IPS-18c (cell line): ENCODE data around the gene RADIL.
A peak's percentile ranks its signal among the peaks of the same experiment; 100 is the strongest.

Experiments used
- H3K4me3 ChIP-seq: 2 replicates; pipeline ENCODE4 v1.7.0; 2013; ENCODE audit warnings: low read depth, mild to moderate bottlenecking, low read length, moderate library complexity; ENCODE audit not compliant: insufficient read depth
- H3K9me3 ChIP-seq: one replicate; pipeline ENCODE4 v1.6.1; 2013; ENCODE audit warnings: mild to moderate bottlenecking, low read length, moderate library complexity; ENCODE audit not compliant: control insufficient read depth, insufficient read depth

Gene RADIL

DNA sequence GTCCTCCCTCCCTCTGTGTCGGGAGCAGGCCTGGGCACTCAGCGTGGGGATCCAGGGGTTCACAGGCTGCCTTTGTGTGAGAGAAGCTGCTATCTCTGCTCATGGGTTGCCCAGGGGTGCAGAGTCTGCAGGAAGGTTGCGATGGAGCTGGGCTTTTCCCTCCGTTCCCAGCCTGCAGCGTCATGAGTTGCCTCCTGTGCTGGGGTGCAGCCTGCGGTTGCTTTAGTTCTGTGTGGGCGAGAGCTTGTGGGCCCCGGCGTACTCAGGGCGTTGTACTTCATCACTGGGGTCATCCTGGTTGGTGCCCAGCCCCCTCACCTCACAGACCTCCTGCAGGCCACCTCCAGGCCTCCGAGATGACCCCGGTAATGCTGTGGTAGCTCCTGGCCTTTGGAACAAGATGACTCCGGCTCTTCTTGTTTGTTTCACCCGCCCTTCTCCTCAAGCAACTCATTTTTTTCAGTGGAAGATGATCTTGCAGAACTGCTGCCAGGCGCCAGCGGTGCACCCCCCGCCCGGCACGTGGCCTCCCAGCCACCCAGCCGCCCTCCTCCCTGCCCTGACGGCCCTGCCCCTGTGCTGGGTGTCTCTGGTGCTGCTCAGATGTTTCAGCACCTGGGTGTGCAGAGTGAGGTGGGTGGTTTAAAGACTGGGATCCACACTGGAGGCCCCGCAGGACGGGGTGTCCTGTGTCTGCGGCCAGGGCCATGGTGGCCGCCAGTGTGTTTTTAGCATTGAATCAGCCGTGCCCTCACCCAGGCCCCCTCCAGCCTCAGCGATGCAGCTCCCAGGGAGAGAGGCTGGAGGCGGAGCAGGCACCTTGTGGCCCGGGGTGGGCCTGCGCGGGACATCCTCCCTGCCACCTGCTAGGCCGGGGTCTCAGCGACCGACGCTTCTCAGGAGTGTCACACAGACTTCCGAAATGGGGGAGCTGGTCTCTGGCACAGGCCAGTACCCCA, 100.9 kb downstream of the RADIL start:
- H3K9me3 ChIP-seq: no peaks in the 10 kb centered on the region
- no peak overlapping the region for H3K4me3 ChIP-seq

DNA sequence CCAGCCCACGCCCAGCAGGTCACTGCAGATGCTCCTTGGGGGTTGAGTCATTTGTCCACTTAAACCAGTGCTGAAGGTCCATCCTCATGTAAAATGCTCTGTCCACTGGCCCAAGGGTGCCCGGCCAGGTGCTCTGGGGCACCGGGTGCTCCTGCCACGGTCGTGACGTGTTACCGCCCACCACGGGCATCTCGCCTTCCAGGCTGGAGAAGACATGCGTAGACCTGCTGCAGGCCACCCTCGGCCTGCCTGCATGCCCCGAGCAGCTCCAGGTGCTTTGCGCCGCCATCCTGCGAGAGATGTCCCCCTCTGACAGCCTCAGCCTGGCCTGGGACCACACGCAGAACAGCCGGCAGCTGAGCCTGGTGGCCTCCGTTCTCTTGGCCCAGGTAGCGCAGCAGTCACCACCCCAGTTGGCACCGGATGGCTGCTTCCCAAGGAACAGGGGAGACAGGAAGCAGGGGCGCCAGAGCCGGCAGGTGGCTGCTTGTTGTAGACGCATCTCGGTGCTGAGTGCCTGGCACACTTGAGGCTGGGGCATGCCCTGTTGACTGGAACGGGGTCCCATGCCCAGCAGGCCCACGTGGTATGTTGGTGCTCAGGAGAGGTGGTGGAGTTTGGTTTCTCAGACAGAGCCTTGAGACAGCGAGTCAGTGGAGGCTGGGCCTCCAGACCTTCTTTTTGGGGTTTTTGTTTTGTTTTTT, 102.0 kb downstream of the RADIL start:
- H3K4me3 ChIP-seq: no peak overlapping the region
- no peaks in the 10 kb centered on the region for H3K9me3 ChIP-seq

DNA sequence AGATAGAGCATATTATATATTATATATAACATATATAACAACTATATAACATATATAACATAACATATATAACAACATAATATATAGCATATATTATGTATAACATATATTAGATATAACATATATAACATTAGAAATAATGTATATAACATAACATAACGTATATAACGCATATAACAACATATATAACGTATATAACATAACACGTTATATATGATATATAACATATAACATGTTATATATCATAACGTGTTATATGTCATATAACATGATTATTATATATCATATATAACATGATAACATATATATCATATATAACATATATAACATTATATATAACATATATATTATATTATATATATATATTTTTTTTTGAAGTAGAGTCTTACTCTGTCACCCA, 104.4 kb downstream of the RADIL start:
- Histone ChIP-seq H3K4me3 (no peak overlapping the region), H3K9me3 (no peaks in the 10 kb centered on the region)

DNA sequence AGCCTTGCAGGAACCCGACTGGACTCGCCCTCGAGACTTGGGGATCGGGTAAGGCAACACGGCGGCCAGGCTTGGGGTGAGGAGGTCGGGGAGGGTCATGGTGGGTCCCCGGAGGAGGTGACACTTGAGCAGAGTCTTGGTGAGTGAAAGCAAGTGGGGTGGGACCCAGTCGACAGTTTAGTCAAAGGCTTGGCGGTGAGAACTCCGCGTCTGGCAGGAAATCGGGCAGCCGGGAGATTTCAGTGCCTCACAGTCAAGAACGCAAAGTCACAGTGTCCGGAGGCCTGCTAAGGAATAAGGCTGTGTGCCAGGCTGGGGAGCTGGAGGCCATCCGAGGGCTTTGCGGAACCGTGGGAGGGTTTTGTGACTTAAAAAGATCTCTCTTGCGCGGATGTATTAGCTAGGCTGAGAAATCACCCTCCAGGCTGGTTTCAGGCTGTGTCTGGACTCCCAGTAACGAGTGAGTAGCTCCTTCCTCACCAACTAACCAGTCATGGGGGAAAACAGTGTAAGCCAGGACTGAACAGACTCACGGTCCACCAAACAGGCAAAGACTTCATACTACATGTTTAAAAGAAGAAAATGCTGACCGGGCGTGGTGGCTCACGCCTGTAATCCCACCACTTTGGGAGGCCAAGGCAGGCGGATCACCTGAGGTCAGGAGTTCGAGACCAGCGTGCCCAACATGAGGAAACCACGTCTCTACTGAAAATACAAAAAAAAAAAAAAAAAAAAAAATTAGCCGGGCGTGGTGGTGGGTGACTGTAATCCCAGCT, 107.5 kb downstream of the RADIL start:
- H3K4me3 ChIP-seq: peak overlapping the region; percentile 75
- no peaks in the 10 kb centered on the region for H3K9me3 ChIP-seq

DNA sequence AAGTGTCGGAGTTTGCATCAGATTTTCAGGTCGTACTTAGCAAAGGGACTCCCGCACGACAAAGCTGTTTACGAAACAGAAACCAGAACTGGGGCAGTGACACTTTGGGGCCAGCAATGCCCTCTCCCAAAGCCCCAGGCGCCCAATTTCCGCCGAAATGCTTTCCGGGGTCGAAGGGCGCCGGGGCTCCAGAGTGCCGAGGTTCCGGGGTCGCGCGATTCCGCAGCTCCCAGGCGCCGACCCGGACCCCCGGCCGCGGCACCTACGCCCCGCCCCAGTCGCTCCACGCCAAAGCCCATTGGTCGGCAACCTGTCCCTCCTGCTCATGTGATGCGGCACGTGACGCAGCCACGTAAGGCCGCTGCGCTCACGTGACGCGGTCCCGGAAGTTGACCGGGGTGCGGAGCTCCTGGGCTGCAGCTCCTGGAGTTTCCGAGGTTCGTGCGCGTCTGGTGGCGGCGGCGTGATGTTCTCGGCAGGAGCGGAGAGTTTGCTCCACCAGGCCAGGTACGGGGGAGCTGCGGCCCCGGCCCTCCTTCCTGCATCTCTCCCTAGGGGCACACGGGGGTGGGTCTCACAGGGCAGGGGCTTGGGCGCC, 108.2 kb downstream of the RADIL start, which contains the start of gene AP5Z1:
TSS of gene AP5Z1 (plus strand) at position 374 of the 598 bp plus-strand sequence. CDS start at position 467, 93 bp downstream.
- no peaks in the 10 kb centered on the region for H3K9me3 ChIP-seq
- peak within 1 kb of the TSS; percentile 81 for H3K4me3 ChIP-seq

DNA sequence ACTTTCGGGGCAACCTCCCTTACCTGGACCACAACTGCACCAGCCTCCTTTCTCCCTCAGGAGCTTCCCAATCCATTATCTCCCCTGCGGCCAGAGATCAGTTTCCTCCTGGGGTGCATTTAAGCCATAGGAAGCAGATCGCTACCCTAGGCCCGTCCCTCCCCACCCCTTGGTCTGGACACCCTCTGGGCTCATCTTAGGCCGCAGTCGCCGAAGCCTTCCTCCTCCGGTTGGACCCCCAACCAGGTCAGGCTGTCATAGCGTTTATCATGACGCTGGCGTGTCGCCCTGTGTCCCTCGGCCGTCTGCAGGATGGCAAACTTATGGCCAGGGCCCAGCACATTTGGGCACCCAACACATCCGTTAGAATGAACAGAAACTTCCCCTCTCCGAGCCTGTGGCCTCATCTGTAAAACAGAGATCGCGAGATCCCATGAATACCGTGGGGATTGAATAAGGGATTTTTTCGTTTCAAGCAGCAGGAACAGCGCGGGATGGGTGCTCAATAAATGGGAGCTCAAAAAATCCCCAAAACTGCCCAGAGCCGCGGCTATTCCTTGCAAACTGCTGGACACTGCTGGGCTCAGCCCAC, 108.8 kb downstream of the RADIL start:
- Histone ChIP-seq H3K4me3 (peak overlapping the region; percentile 81), H3K9me3 (no peaks in the 10 kb centered on the region)

DNA sequence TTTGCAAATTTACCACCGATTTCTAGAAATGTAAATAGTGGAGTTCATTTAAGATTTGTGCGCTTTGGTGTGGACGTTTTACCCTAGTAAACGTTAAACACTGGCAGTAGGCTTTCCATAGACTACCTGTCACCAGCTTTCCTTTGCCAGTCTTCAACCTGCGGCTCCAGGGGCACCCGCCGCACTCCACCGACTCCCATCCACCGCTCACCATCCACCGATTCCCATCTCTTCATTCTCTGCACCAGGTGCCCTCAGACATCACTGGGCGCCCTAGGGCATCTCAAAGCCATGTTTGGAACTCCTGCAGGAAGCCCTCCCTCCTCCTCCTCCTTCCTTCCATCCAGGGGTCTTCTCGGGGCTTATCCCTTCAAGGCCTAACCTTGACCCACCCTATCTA, 109.5 kb downstream of the RADIL start:
- H3K9me3 ChIP-seq: no peaks in the 10 kb centered on the region
- H3K4me3 ChIP-seq: no peak overlapping the region

DNA sequence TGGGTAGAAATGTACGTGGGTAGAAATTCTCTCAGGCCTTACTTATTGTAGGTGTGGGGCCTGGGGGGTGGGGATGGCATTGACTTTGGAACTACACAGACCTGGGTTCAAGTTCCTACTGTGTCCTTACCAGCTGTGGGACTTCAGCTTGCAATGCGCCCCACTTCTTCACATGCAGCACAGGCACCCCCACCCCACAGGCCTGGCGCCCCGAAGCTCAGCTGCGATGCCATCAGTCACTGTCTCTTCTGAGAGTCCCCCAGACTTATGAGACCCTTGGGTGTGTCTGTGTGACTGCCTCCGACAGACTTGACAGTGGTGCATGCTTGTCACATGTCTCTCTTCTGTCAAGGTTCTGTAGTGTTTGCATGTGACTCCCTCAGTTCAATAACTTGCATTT, 111.2 kb downstream of the RADIL start:
- no peaks in the 10 kb centered on the region for H3K9me3 ChIP-seq
- no peak overlapping the region for H3K4me3 ChIP-seq

DNA sequence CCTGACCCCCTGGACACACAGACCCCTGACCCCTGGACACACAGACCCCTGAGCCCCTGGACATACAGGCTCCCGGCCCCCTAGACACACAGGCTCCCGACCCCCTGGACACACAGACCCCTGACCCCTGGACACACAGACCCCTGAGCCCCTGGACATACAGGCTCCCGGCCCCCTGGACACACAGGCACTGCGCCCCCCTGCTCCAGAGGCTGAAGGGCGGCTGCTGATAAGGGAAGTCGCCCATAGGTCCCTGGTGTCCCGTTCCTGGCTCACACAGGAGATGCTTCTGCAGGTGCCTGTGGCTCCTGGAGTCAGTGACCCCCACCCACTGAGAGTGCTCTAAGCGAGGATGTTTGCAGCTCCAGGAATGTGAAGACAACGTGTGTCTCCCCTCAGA, 111.8 kb downstream of the RADIL start:
- H3K4me3 ChIP-seq: no peak overlapping the region

DNA sequence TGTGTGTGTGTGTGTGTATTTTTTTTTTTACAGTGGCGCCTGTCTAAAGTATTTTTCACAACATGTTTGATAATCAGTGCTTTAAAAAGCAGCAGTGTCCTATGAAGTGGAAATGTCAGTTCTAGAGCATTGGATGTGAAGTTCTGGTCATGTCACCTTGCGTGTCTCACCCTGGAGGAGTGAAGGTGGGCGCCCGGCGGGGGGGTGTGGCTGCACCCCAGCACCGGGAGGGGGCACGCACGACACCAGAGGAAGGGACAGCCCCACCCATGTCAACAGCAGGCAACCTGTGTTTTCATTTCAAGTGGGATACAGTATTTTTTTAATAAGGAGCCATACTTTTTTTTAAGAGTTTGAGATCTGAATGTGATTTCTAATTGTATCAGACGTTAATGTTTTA, 112.6 kb downstream of the RADIL start:
- Histone ChIP-seq H3K9me3 (no peaks in the 10 kb centered on the region), H3K4me3 (no peak overlapping the region)

More for the DNA sequence above, 111.8 kb downstream of the RADIL start:
- H3K9me3 ChIP-seq: no peaks in the 10 kb centered on the region

DNA sequence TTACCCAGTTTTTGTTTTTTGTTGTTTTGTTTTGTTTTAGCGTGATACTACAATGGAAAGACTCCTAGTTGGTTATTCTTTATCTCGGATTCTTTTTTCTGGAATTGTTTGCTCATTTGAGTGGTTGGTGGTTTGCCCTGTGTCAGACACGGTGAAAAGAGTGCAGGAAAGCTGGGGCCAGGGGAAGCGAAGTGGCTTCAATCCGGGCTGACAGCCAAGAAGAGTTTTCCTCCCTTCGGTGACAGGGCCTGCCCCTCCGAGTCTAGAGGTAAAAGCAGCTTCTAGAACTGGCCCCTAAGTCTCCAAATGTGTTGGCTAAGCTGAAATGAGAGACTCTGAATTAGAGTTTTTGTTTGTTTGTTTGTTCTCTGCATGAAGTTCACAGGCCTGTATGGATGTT, 113.8 kb downstream of the RADIL start:
- no peaks in the 10 kb centered on the region for H3K9me3 ChIP-seq
- no peak overlapping the region for H3K4me3 ChIP-seq

DNA sequence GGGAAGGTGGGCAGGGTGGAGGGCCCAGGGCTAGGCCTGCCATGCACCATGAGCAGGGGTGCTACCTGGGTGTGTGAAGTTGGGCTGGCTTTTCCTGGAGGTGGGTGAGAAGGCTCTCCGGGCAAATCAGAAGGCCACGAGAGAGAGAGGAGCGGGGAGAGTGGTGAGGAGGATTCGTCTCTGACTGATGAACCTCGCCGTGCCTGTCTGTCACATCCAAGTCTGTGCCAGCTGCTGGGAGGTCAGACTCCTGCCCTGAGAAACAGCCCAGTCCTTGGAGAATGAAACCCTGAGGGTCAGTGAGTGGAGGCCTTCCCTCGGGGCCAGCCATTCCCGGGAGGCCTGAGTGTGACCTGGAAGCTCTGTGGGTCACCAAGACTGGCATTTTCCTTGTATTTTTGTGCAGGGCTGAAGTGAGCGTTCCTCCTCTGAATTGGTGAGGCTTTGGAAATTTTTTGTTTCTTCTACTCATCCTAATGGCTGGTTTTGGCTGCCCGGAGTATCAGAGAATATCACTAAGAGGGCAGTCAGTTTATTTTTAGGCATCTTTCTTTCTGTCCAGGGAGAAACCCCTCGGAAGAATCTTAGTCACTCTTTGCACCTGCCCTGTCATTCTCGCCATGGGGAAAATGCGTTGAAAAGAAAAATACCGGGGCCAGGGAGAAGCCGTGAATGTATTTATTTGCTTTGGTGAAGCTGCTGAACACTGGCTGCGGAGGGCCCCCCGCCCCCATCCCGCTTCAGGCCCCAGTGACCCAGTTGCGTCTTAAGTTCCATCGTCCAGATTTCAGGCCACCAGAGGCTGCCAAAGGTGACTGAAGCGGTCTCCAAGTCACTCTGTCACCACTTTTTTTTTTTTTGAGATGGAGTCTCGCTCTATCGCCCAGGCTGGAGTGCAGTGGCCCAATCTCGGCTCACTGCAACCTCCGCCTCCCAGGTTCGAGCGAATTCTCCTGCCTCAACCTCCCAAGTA, 114.6 kb downstream of the RADIL start:
- H3K4me3 ChIP-seq: no peak overlapping the region
- H3K9me3 ChIP-seq: no peaks in the 10 kb centered on the region

DNA sequence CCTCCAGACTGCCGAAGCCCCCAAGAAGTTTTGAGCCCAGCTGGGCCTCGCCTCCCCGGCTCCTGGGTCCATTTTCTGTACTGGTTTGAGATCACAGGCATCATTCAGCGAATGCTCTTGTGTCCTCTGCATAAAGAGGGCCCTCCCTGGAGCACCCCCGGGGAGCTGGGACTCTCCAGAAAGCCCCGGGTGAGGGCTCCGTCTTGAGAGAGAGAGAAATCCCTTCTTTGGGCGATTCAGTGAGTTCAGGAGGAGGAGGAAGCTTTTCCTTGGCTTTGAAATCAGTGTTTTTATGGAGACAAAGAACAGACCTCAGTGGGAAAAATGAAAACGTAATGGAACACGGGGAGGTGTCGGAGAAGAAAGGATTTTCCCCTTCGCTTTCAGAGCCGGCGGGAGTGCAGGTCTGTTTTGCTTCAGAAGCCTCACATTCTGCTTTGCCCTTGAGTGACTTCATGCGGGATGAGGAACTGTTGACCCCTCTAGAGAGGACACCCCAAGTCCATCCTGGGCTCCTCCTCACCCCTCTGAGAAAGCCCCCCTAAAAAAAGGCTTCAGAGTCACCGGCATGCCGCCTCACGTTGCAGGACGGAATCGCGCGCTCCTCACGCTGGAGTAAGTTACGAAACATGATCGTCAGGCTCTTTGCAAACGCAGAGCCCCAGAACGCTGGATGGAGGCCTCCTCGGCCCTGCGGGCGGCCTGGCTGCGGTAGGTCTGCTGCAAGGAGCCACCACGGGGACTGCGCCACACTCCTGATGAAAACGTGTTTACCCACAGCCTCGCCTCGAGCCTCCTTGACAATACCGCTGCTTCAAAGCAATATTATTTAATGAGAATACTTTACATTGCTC, 116.6 kb downstream of the RADIL start:
- H3K4me3 ChIP-seq: no peak overlapping the region
- no peaks in the 10 kb centered on the region for H3K9me3 ChIP-seq

DNA sequence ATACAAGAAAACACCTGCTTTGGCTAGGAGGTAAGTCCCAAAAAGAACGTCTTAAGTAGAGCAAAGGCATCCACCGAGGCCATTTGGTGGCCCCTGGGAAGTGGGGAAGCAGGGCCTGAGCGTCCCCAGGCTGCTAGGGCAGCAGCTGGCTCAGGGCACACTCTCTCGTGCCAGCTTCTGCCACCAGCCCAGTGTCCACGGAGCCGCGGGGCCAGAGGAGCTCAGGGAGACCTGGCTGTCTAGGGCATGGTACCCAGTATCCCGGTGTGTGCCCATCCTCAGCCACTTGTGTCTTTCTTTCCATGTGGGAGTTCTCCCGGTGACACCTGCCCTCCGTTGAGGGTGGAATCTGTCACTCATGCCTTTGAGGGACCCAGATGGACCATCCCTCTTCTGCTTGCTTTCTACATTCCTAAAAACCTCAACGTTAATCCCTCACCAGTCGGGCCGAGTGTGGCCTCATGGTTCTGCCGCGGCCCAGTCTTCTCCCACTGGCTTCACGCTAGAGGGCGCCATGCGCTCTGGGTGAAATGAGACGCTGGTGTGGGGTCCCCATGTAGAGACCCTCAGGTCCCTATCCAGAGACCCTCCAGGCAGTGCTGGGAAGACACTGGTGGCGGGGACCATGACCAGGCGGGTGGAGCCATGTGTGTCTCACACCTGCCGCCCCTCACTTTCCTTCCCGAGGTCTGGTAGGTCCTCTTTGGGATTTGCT, 117.6 kb downstream of the RADIL start:
- Histone ChIP-seq H3K4me3 (no peak overlapping the region), H3K9me3 (no peaks in the 10 kb centered on the region)
